BJ (cell line): ENCODE measurements around the gene OXSM. TPM values are rescaled to one million over a fixed set of nuclear protein-coding genes. Genes with fewer than 3 reads are reported as not detected.
A peak's percentile ranks its signal among the peaks of the same experiment; 100 is the strongest.

Source experiments
- CTCF ChIA-PET: fragments of 350-600 bp; formaldehyde crosslinking; extraction: SDS; loops from one replicate; lab custom pipeline; 2021; ENCODE audit warnings: antibody characterized with exemption, inconsistent platforms; lab: Yijun Ruan, JAX
- POLR2A ChIA-PET: fragments of 300-600 bp; sonication (Branson Sonifier 250); formaldehyde crosslinking; extraction: SDS; loops from one replicate; lab custom pipeline; 2021; ENCODE audit warnings: antibody characterized with exemption; lab: Charles Lee
- DNase-seq: peaks from one replicate; pipeline ENCODE4 v3.0.0-alpha.2; 2011; ENCODE audit warnings: low read depth
- H3K27me3 ChIP-seq: 2 replicates; pipeline ENCODE4 v1.6.0; 2011; ENCODE audit warnings: low read length; ENCODE audit not compliant: control insufficient read depth, insufficient read depth
- H3K36me3 ChIP-seq: 2 replicates; pipeline ENCODE4 v1.5.1; 2011; ENCODE audit warnings: low read length; ENCODE audit not compliant: control insufficient read depth, insufficient read depth
- H3K4me3 ChIP-seq: 2 replicates; pipeline ENCODE4 v1.5.1; 2011; ENCODE audit warnings: low read depth, mild to moderate bottlenecking, control low read depth, low read length
- polyA minus RNA-seq: library from RNA; depleted of rRNA, polyadenylated mRNA; stranded (reverse); fragments of >200 nt; gene quantifications from 2 replicates; pipeline ENCODE4 v1.2.3, GENCODE V29; 2011; rRNA and poly(A)+ RNA removed
- polyA plus RNA-seq: library from polyadenylated mRNA; depleted of rRNA; stranded (reverse); fragments of >200 nt; gene quantifications from 2 replicates; pipeline ENCODE4 v1.2.3, GENCODE V29; 2011; rRNA removed
- TF ChIP-seq, protein P1 (sequence below): IDR thresholded peaks from 2 replicates; pipeline ENCODE4 v1.5.1; 2011; ENCODE audit warnings: low read depth, mild to moderate bottlenecking, control low read depth, inconsistent platforms, low read length, moderate library complexity; ENCODE audit not compliant: insufficient read depth

OXSM gene
- polyA plus RNA-seq (10.6 and 15.9 TPM in 2 replicates), polyA minus RNA-seq (4.8 and 8.6 TPM in 2 replicates)

DNA sequence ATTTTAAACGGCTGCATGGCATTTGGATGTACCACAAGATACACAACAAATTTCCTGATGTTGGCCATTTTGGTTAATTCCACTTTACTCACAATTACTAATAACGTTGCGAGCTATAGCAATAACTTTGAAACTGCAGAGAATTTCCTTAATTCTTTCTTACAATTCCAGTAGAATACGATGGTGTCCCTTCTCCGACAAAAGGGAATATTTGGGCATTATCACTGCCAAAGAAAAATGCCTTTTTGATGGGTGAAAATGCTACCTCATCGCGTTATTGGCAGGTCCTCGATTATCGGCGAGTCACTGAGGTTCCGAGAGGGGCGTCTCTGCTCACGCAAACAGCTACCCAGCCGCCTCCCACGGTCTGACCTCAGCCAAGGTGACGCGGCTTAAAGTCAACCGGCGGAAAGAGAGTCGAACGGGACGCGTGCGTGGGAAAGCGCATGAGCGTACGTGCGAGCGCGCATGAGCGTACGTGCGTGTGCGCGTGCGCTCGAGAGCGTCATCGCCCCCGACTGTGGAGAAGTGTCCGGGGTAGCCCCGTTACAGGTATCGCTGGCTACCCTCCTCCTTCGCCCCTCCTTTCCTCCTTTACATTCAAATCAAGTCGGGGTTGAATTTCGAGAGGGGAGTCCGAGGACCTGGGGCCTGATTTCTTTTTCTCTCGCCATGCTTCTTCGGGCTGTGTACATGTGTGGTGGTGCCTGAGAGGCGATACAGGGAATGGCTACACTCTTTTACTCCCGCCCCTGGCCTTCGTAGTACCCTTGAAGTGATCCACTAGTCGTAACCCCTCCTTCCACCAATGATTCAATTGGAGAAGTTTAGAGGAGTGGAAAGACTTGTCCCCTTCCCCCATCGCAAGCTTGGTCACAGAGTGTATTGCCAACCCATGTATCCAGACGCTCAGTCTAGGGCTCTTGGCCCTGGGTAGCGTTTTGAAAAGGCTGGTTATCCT is at the start of gene OXSM:
TSS of gene OXSM (plus strand) at position 495 of the 961 bp plus-strand sequence. CDS start 931 bp downstream, outside the sequence.
- peak; percentile 50 for DNase-seq
- H3K27me3 ChIP-seq, result no peaks in the 10 kb centered on the region
- no peaks in the 10 kb centered on the region for H3K36me3 ChIP-seq
- CTCF ChIA-PET, result interaction anchor here (0.7 to 1.1 kb wide), 3 partner anchors 9 to 142 kb away, joined by 3 to 4 read pairs (median 3); no protein-coding TSS in a partner anchor
- POLR2A ChIA-PET, result no interaction called here
- peak within 1 kb of the TSS; percentile 57 for H3K4me3 ChIP-seq
- TF ChIP-seq, protein P1, sequence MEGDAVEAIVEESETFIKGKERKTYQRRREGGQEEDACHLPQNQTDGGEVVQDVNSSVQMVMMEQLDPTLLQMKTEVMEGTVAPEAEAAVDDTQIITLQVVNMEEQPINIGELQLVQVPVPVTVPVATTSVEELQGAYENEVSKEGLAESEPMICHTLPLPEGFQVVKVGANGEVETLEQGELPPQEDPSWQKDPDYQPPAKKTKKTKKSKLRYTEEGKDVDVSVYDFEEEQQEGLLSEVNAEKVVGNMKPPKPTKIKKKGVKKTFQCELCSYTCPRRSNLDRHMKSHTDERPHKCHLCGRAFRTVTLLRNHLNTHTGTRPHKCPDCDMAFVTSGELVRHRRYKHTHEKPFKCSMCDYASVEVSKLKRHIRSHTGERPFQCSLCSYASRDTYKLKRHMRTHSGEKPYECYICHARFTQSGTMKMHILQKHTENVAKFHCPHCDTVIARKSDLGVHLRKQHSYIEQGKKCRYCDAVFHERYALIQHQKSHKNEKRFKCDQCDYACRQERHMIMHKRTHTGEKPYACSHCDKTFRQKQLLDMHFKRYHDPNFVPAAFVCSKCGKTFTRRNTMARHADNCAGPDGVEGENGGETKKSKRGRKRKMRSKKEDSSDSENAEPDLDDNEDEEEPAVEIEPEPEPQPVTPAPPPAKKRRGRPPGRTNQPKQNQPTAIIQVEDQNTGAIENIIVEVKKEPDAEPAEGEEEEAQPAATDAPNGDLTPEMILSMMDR, result no peak

DNA sequence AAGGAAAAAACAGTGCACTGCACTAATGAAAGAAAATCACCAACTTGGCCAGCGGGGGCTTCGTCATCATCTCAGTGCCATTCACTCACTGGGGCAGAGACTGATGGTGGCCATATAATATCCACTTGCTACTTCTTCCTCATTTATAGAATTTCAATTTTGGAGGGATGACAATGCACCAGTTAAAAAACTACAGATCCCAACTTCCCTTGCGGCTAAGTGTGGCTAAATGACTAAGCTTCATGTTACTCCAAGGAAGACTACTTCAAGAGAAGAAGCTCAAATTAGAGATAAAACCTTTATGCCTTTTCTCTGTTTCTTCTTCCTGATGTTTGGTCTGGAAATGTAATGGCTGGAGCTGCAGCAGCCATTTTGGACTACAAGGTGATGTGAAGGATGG is 45.4 kb upstream of the OXSM start:
- TF ChIP-seq, protein P1, result no peak
- ChIA-PET CTCF (interaction anchor here (0.5 kb wide), 1 partner anchor 15 kb away, joined by 3 read pairs; no protein-coding TSS in a partner anchor), POLR2A (no interaction called here)
- H3K4me3 ChIP-seq, result no peak overlapping the region
- no peaks in the 10 kb centered on the region for H3K27me3 ChIP-seq
- DNase-seq, result no peak
- no peaks in the 10 kb centered on the region for H3K36me3 ChIP-seq

DNA sequence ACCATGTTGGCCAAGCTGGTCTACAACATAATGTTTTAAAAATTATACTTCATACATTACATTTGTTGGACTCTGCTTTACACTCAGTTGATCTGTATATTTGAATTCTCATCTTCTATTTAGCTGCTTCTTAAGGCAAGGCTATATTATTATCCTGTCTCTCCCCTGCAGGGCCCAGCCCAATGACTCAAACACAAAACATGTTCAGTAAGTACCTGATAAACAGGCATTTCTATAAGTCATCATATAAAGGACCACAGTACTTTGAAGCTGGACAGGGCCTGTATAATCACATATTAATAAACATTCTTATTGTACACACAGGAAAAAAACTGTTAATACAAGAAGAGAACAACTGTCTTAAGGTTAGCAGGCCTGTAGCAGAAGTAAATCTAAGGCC is 42.9 kb upstream of the OXSM start:
- POLR2A ChIA-PET, result no interaction called here

DNA sequence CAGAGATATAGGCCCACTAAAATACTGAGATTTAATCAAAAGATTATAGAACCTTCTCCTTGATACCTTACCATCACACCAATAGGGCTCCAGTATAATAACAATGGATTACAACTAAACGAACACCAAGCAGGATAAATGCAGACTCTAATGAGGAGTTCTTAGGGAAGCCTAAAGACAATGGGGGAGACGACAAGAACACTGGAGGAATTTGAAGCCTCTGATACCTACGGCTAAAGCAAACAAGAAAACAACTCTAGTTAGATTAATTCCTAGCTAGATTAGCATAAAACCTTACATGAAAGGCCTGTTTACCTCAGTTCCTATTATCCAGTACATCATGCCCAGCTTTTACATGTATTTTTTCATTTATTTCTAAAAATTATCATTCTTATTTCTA is 41.7 kb upstream of the OXSM start:
- Histone ChIP-seq H3K27me3 (no peaks in the 10 kb centered on the region), H3K4me3 (no peak overlapping the region), H3K36me3 (peaks cover 3% of the 10 kb centered on the region; the same call in 1 of the 2 replicates)
- DNase-seq, result no peak
- TF ChIP-seq, protein P1, result no peak
- ChIA-PET POLR2A (no interaction called here), CTCF (no interaction called here)

More for the DNA sequence above, 42.9 kb upstream of the OXSM start:
- no peaks in the 10 kb centered on the region for H3K27me3 ChIP-seq
- no peak overlapping the region for H3K4me3 ChIP-seq
- peaks cover 3% of the 10 kb centered on the region; the same call in 1 of the 2 replicates for H3K36me3 ChIP-seq
- CTCF ChIA-PET, result interaction anchor here (1.7 kb wide), 1 partner anchor 57 kb away, joined by 6 read pairs; no protein-coding TSS in a partner anchor
- no peak for DNase-seq
- TF ChIP-seq, protein P1, result no peak

DNA sequence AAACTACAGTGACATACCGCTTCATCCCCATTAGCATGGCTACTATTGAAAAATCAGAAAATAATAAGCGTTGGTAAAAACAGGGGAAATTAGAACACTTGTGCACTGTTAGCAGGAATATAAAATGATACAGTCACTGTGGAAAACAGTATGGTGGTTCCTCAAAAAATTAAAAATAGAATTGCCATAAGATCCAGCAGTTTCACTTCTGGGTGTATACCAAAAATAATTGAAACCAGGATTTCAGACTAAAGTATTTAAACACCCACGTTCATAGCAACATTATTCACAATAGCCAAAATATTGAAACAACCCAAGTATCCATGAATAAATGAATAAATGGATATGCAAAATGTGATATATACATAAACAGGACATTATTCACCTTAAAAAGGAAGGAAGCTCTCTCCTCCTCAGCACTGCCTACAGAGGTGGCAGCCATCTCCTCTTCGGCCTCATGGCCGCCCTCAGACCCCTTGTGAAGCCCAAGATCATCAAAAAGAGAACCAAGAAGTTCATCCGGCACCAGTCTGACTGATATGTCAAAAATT is 40.8 kb upstream of the OXSM start:
- Histone ChIP-seq H3K36me3 (peaks cover 3% of the 10 kb centered on the region; the same call in 1 of the 2 replicates), H3K27me3 (no peaks in the 10 kb centered on the region), H3K4me3 (no peak overlapping the region)
- DNase-seq, result no peak
- ChIA-PET CTCF (no interaction called here), POLR2A (no interaction called here)
- TF ChIP-seq, protein P1, result no peak
